Glutamatergic neuron (in vitro differentiated cells): ENCODE measurements around the gene FRMPD4. TPM values are rescaled to one million over a fixed set of nuclear protein-coding genes. Genes with fewer than 3 reads are reported as not detected.

Experiments used
- DNase-seq: peaks from one replicate; pipeline ENCODE4 v3.0.0; 2022
- H3K27ac Mint-ChIP-seq: one replicate; pipeline ENCODE4 v1.8.0; 2020; ENCODE audit warnings: mild to moderate bottlenecking, mixed read lengths, inconsistent platforms; ENCODE audit not compliant: unreplicated experiment
- H3K27me3 Mint-ChIP-seq: one replicate; pipeline ENCODE4 v1.8.0; 2020; ENCODE audit warnings: mild to moderate bottlenecking, moderate library complexity, mixed read lengths, inconsistent platforms; ENCODE audit not compliant: unreplicated experiment
- H3K36me3 Mint-ChIP-seq: one replicate; pipeline ENCODE4 v1.8.0; 2020; ENCODE audit warnings: mild to moderate bottlenecking, mixed read lengths, inconsistent platforms; ENCODE audit not compliant: unreplicated experiment
- H3K4me1 Mint-ChIP-seq: one replicate; pipeline ENCODE4 v1.8.0; 2020; ENCODE audit warnings: mild to moderate bottlenecking, low read depth, mixed read lengths, inconsistent platforms; ENCODE audit not compliant: unreplicated experiment
- H3K4me3 Mint-ChIP-seq: one replicate; pipeline ENCODE4 v1.8.0; 2020; ENCODE audit warnings: mild to moderate bottlenecking, mixed read lengths, inconsistent platforms; ENCODE audit not compliant: unreplicated experiment
- H3K9me3 Mint-ChIP-seq: one replicate; pipeline ENCODE4 v1.8.0; 2020; ENCODE audit warnings: mild to moderate bottlenecking, moderate library complexity, mixed read lengths, inconsistent platforms; ENCODE audit not compliant: unreplicated experiment
- CTCF ChIP-seq: fragments of 200-600 bp; sonication (generic); IDR thresholded peaks from one replicate; pipeline ENCODE4 v1.5.0; 2021; ENCODE audit not compliant: partially characterized antibody, unreplicated experiment
- total RNA-seq: library from RNA; stranded (reverse); fragmentation: NEBNext Ultra II Directional; extraction: Animal tissue kit (Norgen Biotek cat#: 25700); gene quantifications from one replicate; pipeline ENCODE4 v1.2.1, GENCODE V29; 2021; ENCODE audit not compliant: unreplicated experiment

FRMPD4 gene
- total RNA-seq, 1 donor from 2014 or later, result 6.2 TPM

- peaks cover 1% of the 10 kb centered on the region for H3K9me3 Mint-ChIP-seq
- no peaks in the 10 kb centered on the region for H3K4me1 Mint-ChIP-seq
- H3K27me3 Mint-ChIP-seq, result no peaks in the 10 kb centered on the region
- no peak for TF ChIP-seq CTCF
- H3K27ac Mint-ChIP-seq, result no peak overlapping the region
- DNase-seq, result no peak
- H3K4me3 Mint-ChIP-seq, result no peak overlapping the region
- H3K36me3 Mint-ChIP-seq, result no peaks in the 10 kb centered on the region
Observed at GRCh38 chrX:12405306-12405705, 267.0 kb downstream of the FRMPD4 start.

GRCh38 chrX:12410523-12410922, 272.2 kb downstream of the FRMPD4 start:
- no peaks in the 10 kb centered on the region for H3K27me3 Mint-ChIP-seq
- H3K36me3 Mint-ChIP-seq, result no peaks in the 10 kb centered on the region
- H3K27ac Mint-ChIP-seq, result no peak overlapping the region
- TF ChIP-seq CTCF, result no peak
- no peak for DNase-seq
- H3K4me1 Mint-ChIP-seq, result no peaks in the 10 kb centered on the region
- H3K9me3 Mint-ChIP-seq, result no peaks in the 10 kb centered on the region
- H3K4me3 Mint-ChIP-seq, result no peak overlapping the region

- no peak for TF ChIP-seq CTCF
- Mint-ChIP-seq H3K4me3 (no peak overlapping the region), H3K4me1 (no peaks in the 10 kb centered on the region), H3K27me3 (no peaks in the 10 kb centered on the region), H3K9me3 (no peaks in the 10 kb centered on the region), H3K27ac (no peak overlapping the region), H3K36me3 (no peaks in the 10 kb centered on the region)
- no peak for DNase-seq
Observed at GRCh38 chrX:12411831-12412230, 273.6 kb downstream of the FRMPD4 start.

GRCh38 chrX:12412561-12412960, 274.3 kb downstream of the FRMPD4 start:
- H3K36me3 Mint-ChIP-seq, result no peaks in the 10 kb centered on the region
- H3K27me3 Mint-ChIP-seq, result no peaks in the 10 kb centered on the region
- H3K9me3 Mint-ChIP-seq, result no peaks in the 10 kb centered on the region
- TF ChIP-seq CTCF, result no peak
- H3K4me3 Mint-ChIP-seq, result no peak overlapping the region
- H3K4me1 Mint-ChIP-seq, result no peaks in the 10 kb centered on the region
- no peak overlapping the region for H3K27ac Mint-ChIP-seq
- DNase-seq, result no peak

GRCh38 chrX:12419591-12419990, 281.3 kb downstream of the FRMPD4 start:
- Mint-ChIP-seq H3K27me3 (no peaks in the 10 kb centered on the region), H3K4me3 (no peak overlapping the region), H3K9me3 (peaks cover 1% of the 10 kb centered on the region), H3K27ac (no peak overlapping the region), H3K4me1 (peaks cover 2% of the 10 kb centered on the region), H3K36me3 (no peaks in the 10 kb centered on the region)
- DNase-seq, result no peak
- TF ChIP-seq CTCF, result no peak
